Testis (tissue), 2 donors: Measurements from ENCODE around the gene CBFA2T3.

Experiments used
- CTCF ChIP-seq, 3 experiments: fragments of 450-650 bp in 2 of 3; fragments of 200-600 bp in 1 of 3; sonication (generic) in 1 of 3; IDR thresholded peaks; one replicate each; pipeline ENCODE4 v1.5.1; 2016 to 2019; ENCODE audit warnings: antibody characterized with exemption in 3 of 3, mild to moderate bottlenecking in 2 of 3, moderate library complexity in 1 of 3
- POLR2A ChIP-seq: fragments of 450-650 bp; IDR thresholded peaks from one replicate; pipeline ENCODE4 v1.6.1; 2017; ENCODE audit warnings: antibody characterized with exemption, mild to moderate bottlenecking, moderate library complexity

- TF ChIP-seq CTCF (IDR thresholded peaks at IDR 0.05) (no peak), POLR2A (no peak)
Measured at GRCh38 chr16:88985521-88985920, 8.5 kb upstream of the CBFA2T3 start.
